ENCODE data around the gene WASHC4.

DNA sequence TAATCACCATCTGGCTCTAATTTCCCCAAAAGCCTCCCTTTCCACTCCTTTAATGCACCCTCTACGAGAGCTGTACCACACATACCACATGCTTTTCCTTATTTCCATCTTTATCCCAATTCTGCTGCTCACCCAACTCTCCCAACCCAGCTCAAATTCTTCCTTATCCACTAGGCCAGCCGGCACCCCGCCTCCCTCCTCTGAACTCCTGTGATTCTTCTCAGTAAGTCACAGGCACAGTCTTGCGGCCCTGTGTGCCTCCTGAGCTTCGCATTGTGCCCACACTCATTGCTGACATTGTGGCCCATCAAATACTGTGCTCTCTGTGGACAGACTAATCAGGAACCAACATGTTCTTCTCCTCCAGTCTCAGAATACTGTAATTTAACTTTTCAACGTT, 83.0 kb downstream of the WASHC4 start:
- TF ChIP-seq, protein P1, sequence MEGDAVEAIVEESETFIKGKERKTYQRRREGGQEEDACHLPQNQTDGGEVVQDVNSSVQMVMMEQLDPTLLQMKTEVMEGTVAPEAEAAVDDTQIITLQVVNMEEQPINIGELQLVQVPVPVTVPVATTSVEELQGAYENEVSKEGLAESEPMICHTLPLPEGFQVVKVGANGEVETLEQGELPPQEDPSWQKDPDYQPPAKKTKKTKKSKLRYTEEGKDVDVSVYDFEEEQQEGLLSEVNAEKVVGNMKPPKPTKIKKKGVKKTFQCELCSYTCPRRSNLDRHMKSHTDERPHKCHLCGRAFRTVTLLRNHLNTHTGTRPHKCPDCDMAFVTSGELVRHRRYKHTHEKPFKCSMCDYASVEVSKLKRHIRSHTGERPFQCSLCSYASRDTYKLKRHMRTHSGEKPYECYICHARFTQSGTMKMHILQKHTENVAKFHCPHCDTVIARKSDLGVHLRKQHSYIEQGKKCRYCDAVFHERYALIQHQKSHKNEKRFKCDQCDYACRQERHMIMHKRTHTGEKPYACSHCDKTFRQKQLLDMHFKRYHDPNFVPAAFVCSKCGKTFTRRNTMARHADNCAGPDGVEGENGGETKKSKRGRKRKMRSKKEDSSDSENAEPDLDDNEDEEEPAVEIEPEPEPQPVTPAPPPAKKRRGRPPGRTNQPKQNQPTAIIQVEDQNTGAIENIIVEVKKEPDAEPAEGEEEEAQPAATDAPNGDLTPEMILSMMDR (IDR thresholded peaks at IDR 0.05 in 8 of 11, conservative IDR thresholded peaks at IDR 0.05 in 3 of 11), result no peak
- TF ChIP-seq POLR2A (IDR thresholded peaks at IDR 0.05), result no peak

Measured in spleen (tissue), 7 donors.